T-cell (primary cell): ENCODE data around the gene ACACB. TPM values are rescaled to one million over a fixed set of nuclear protein-coding genes. Genes with fewer than 3 reads are reported as not detected.
A peak's percentile ranks its signal among the peaks of the same experiment; 100 is the strongest.

Source experiments
- ATAC-seq, 4 experiments: fragments of 200-7000 bp in 3 of 4; fragments of 150-1000 bp in 1 of 4; cut with Tn5 transposase; replicated peaks in 1 of 4; 1 replicate in 3 of 4; 2 replicates in 1 of 4; pipeline ENCODE4 v1.10.0; 2021; ENCODE audit warnings: moderate library complexity in 3 of 4, mild to moderate bottlenecking in 2 of 4, moderate number of reproducible peaks in 1 of 4
- CTCF ChIA-PET, 2 donors: fragments of 300-600 bp; sonication (Branson Sonifier 250); formaldehyde crosslinking; loops; one replicate each; lab custom pipeline; 2022; ENCODE audit warnings: antibody characterized with exemption in 2 of 2; lab: Charles Lee
- POLR2A ChIA-PET, 2 donors: fragments of 300-600 bp; sonication (Branson Sonifier 250); formaldehyde crosslinking; loops; one replicate each; lab custom pipeline; 2022; ENCODE audit warnings: antibody characterized with exemption in 2 of 2; lab: Charles Lee
- DNase-seq, 35 experiments: peaks; one replicate each; pipeline versions ENCODE4 v3.0.0 to v3.0.0-alpha.2; 2013 to 2023
- H3K27ac ChIP-seq: one replicate; pipeline ENCODE4 v1.5.1; 2013; ENCODE audit warnings: low read length
- H3K27me3 ChIP-seq, 2 experiments: replicated peaks in 1 of 2; 1 replicate in 1 of 2; 2 replicates in 1 of 2; pipeline versions ENCODE4 v1.6.1 to v1.7.0; 2013; ENCODE audit warnings: low read length in 1 of 2, mixed read lengths in 1 of 2; ENCODE audit not compliant: control insufficient read depth in 2 of 2, insufficient read depth in 2 of 2; ENCODE audit errors: extremely low read depth in 1 of 2
- H3K36me3 ChIP-seq, 2 donors: 1 replicate in 1 of 2; 2 replicates in 1 of 2; pipeline versions ENCODE4 v1.6.1 to v1.7.0; 2013; ENCODE audit warnings: low read length in 1 of 2; ENCODE audit not compliant: control insufficient read depth in 2 of 2, insufficient read depth in 1 of 2; ENCODE audit errors: extremely low read depth in 1 of 2
- H3K4me1 ChIP-seq, 2 experiments: 1 replicate in 1 of 2; 2 replicates in 1 of 2; pipeline versions ENCODE4 v1.6.1 to v1.7.0; 2013; ENCODE audit warnings: low read length in 2 of 2, mixed read lengths in 1 of 2; ENCODE audit not compliant: insufficient read depth in 2 of 2, control insufficient read depth in 1 of 2; ENCODE audit errors: extremely low read depth in 1 of 2
- H3K4me3 ChIP-seq, 2 donors: 1 replicate in 1 of 2; 2 replicates in 1 of 2; pipeline versions ENCODE4 v1.5.1 to v1.7.0; 2013; ENCODE audit warnings: mild to moderate bottlenecking in 2 of 2, low read length in 1 of 2, moderate library complexity in 1 of 2; ENCODE audit not compliant: control insufficient read depth in 1 of 2; ENCODE audit errors: extremely low read depth in 1 of 2
- H3K9me3 ChIP-seq: 2 replicates; pipeline ENCODE4 v1.7.0; 2013
- H3K27ac Mint-ChIP-seq, 2 donors: one replicate each; pipeline ENCODE4 v1.8.0; 2020 to 2021; ENCODE audit warnings: mild to moderate bottlenecking in 2 of 2, mixed read lengths in 2 of 2
- H3K27me3 Mint-ChIP-seq, 2 donors: one replicate each; pipeline ENCODE4 v1.8.0; 2021 to 2022; ENCODE audit warnings: mixed read lengths in 2 of 2
- H3K36me3 Mint-ChIP-seq: one replicate; pipeline ENCODE4 v1.8.0; 2021; ENCODE audit warnings: mixed read lengths
- H3K4me1 Mint-ChIP-seq, 3 donors: one replicate each; pipeline ENCODE4 v1.8.0; 2020 to 2022; ENCODE audit warnings: mixed read lengths in 3 of 3, mild to moderate bottlenecking in 1 of 3
- H3K4me3 Mint-ChIP-seq, 3 donors: one replicate each; pipeline ENCODE4 v1.8.0; 2020 to 2022; ENCODE audit warnings: mild to moderate bottlenecking in 3 of 3, mixed read lengths in 3 of 3, moderate library complexity in 3 of 3
- H3K9me3 Mint-ChIP-seq, 3 donors: one replicate each; pipeline ENCODE4 v1.8.0; 2020 to 2022; ENCODE audit warnings: mixed read lengths in 3 of 3
- WGBS: methylation state at CpG from one replicate; pipeline ENCODE4 v1.1.5; 2013; ENCODE audit warnings: missing lambda C conversion rate; ENCODE audit not compliant: insufficient coverage; 5-methylcytosine and 5-hydroxymethylcytosine counted together
- total RNA-seq, 35 experiments: library from RNA in 6 of 35; stranded (reverse) in 6 of 35; fragments of 120-200 nt in 1 of 35; gene quantifications; one replicate each; pipeline versions ENCODE4 v1.2.1 to v1.2.4 and lab custom pipeline; 2013 to 2026

ACACB gene
- total RNA-seq, 5 donors from 2014 or later (not counting 1 experiment from before 2014, with no cell fraction given), result 24.8 to 34.1 (median 32.1) TPM

- no peak for ATAC-seq
- Mint-ChIP-seq H3K27me3 (peaks cover 28 to 37% of the 10 kb centered on the region in 2 donors), H3K4me1 (no peaks in the 10 kb centered on the region), H3K4me3 (no peak overlapping the region), H3K27ac (no peak overlapping the region), H3K36me3 (no peaks in the 10 kb centered on the region), H3K9me3 (no peaks in the 10 kb centered on the region)
- Histone ChIP-seq H3K4me1 (no peaks in the 10 kb centered on the region), H3K27me3 (peaks cover 2 to 53% of the 10 kb centered on the region in 2 experiments), H3K36me3 (no peaks in the 10 kb centered on the region), H3K9me3 (no peaks in the 10 kb centered on the region), H3K27ac (no peak overlapping the region), H3K4me3 (no peak overlapping the region)
- POLR2A ChIA-PET, result no interaction called here
- WGBS, result 71% methylated on average over 3 of the region's 3 CpGs
- DNase-seq, result no peak
- CTCF ChIA-PET, result no interaction called here
Observed at GRCh38 chr12:109293106-109293505, 176.7 kb downstream of the ACACB start.

- Mint-ChIP-seq H3K27ac (no peak overlapping the region), H3K36me3 (no peaks in the 10 kb centered on the region), H3K27me3 (peaks cover 24 to 35% of the 10 kb centered on the region in 2 donors), H3K4me1 (no peaks in the 10 kb centered on the region), H3K4me3 (no peak overlapping the region), H3K9me3 (no peaks in the 10 kb centered on the region)
- H3K27me3 ChIP-seq, result peaks cover 2 to 53% of the 10 kb centered on the region in 2 experiments
- DNase-seq, result no peak
- no peak for ATAC-seq
- H3K4me1 ChIP-seq, result no peaks in the 10 kb centered on the region
- no peaks in the 10 kb centered on the region for H3K9me3 ChIP-seq
- no peak overlapping the region for H3K27ac ChIP-seq
- ChIA-PET POLR2A (no interaction called here), CTCF (no interaction called here)
- no peak overlapping the region for H3K4me3 ChIP-seq
- WGBS, result 67% methylated on average over 4 of the region's 5 CpGs
- H3K36me3 ChIP-seq, result no peaks in the 10 kb centered on the region
Observed at GRCh38 chr12:109294286-109294796, 178.0 kb downstream of the ACACB start.

- H3K4me1 ChIP-seq, result no peaks in the 10 kb centered on the region
- POLR2A ChIA-PET, result no interaction called here
- Mint-ChIP-seq H3K27ac (no peak overlapping the region), H3K36me3 (no peaks in the 10 kb centered on the region), H3K4me1 (no peaks in the 10 kb centered on the region), H3K9me3 (no peaks in the 10 kb centered on the region), H3K27me3 (peaks cover 21 to 35% of the 10 kb centered on the region in 2 donors), H3K4me3 (no peak overlapping the region)
- 70% methylated on average over 10 of the region's 13 CpGs for WGBS
- H3K9me3 ChIP-seq, result no peaks in the 10 kb centered on the region
- peaks cover 0 to 52% of the 10 kb centered on the region in 2 experiments for H3K27me3 ChIP-seq
- no peaks in the 10 kb centered on the region for H3K36me3 ChIP-seq
- H3K4me3 ChIP-seq, result no peak overlapping the region
- ATAC-seq (peak in 1 of 4 experiments; percentile 17), DNase-seq (no peak)
- CTCF ChIA-PET, result no interaction called here
- H3K27ac ChIP-seq, result no peak overlapping the region
Observed at GRCh38 chr12:109295764-109296425, 179.5 kb downstream of the ACACB start.

DNA sequence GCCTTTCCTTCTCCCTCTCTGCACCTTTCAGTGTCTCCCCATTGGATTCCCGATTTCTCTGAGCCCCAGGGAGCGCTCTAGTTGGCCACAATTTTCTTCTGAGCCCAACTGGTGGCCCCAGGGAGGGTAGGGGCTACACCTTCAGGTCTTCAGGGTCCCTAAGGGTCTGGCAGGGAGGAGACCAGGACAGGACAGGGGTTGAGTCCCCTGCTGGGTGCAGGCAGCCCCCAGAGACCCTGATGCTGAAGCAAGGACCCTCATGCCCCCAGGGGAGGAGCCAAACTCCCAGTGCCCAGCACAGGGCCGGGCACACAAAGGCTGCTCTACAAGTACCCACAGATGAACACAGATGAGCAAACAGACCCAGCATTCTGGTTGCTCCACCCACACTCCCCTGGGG, 180.0 kb downstream of the ACACB start:
- DNase-seq (no peak), ATAC-seq (no peak)
- ChIA-PET POLR2A (no interaction called here), CTCF (no interaction called here)
- Histone ChIP-seq H3K4me1 (no peaks in the 10 kb centered on the region), H3K9me3 (no peaks in the 10 kb centered on the region), H3K36me3 (no peaks in the 10 kb centered on the region), H3K4me3 (no peak overlapping the region), H3K27ac (no peak overlapping the region), H3K27me3 (peaks cover 0 to 50% of the 10 kb centered on the region in 2 experiments)
- H3K27me3 Mint-ChIP-seq, result peaks cover 21 to 32% of the 10 kb centered on the region in 2 donors
- no peaks in the 10 kb centered on the region for H3K9me3 Mint-ChIP-seq
- H3K4me3 Mint-ChIP-seq, result no peak overlapping the region
- H3K4me1 Mint-ChIP-seq, result no peaks in the 10 kb centered on the region
- H3K27ac Mint-ChIP-seq, result no peak overlapping the region
- WGBS, result 41% methylated on average over 3 of the region's 3 CpGs
- H3K36me3 Mint-ChIP-seq, result no peaks in the 10 kb centered on the region

- no peak overlapping the region for H3K27ac Mint-ChIP-seq
- no peaks in the 10 kb centered on the region for H3K9me3 Mint-ChIP-seq
- no peak overlapping the region for H3K4me3 ChIP-seq
- peaks cover 33 to 36% of the 10 kb centered on the region in 2 donors for H3K27me3 Mint-ChIP-seq
- no peaks in the 10 kb centered on the region for H3K9me3 ChIP-seq
- H3K36me3 Mint-ChIP-seq, result no peaks in the 10 kb centered on the region
- WGBS, result 57% methylated on average over 7 of the region's 7 CpGs
- H3K4me1 Mint-ChIP-seq, result no peaks in the 10 kb centered on the region
- no peaks in the 10 kb centered on the region for H3K36me3 ChIP-seq
- ATAC-seq (no peak), DNase-seq (no peak)
- peaks cover 0 to 30% of the 10 kb centered on the region in 2 experiments for H3K27me3 ChIP-seq
- no peak overlapping the region for H3K4me3 Mint-ChIP-seq
- CTCF ChIA-PET, result no interaction called here
- H3K4me1 ChIP-seq, result no peaks in the 10 kb centered on the region
- POLR2A ChIA-PET, result no interaction called here
- no peak overlapping the region for H3K27ac ChIP-seq
Observed at GRCh38 chr12:109299849-109300248, 183.5 kb downstream of the ACACB start.

GRCh38 chr12:109301643-109302168, 185.3 kb downstream of the ACACB start:
- POLR2A ChIA-PET, result no interaction called here
- Histone ChIP-seq H3K27ac (no peak overlapping the region), H3K27me3 (peaks cover 4 to 36% of the 10 kb centered on the region in 2 experiments), H3K4me1 (no peaks in the 10 kb centered on the region), H3K4me3 (no peak overlapping the region), H3K36me3 (no peaks in the 10 kb centered on the region), H3K9me3 (no peaks in the 10 kb centered on the region)
- ATAC-seq (no peak), DNase-seq (no peak)
- Mint-ChIP-seq H3K4me1 (no peaks in the 10 kb centered on the region), H3K27ac (no peak overlapping the region), H3K4me3 (no peak overlapping the region), H3K36me3 (no peaks in the 10 kb centered on the region), H3K27me3 (peaks cover 38 to 39% of the 10 kb centered on the region in 2 donors), H3K9me3 (no peaks in the 10 kb centered on the region)
- CTCF ChIA-PET, result no interaction called here
- 89% methylated on average over 2 of the region's 3 CpGs for WGBS
